ENCODE results near the gene IKBKE. TPM values are rescaled to one million over a fixed set of nuclear protein-coding genes. Genes with fewer than 3 reads are reported as not detected.

The IKBKE gene
- total and polyA plus RNA-seq, 2 donors (not counting 3 experiments of a cell fraction or from before 2014, with no cell fraction given), result 17.9 to 20.7 TPM

- Histone ChIP-seq H3K79me2 (ENCODE audit: control insufficient read depth, insufficient read depth, low read length) (no peaks in the 10 kb centered on the region), H3K9ac (replicated peaks; ENCODE audit: extremely low read depth, insufficient read depth, low read length) (no peak overlapping the region), H3K4me2 (ENCODE audit: insufficient read depth, low read length) (no peak overlapping the region), H3K9me3 (replicated peaks; ENCODE audit: control insufficient read depth, insufficient read depth, low read length) (no peaks in the 10 kb centered on the region), H4K20me1 (replicated peaks; ENCODE audit: control insufficient read depth, extremely low read depth, insufficient read depth, low read length) (no peaks in the 10 kb centered on the region), H3K27me3 (ENCODE audit: control insufficient read depth in 2 of 2, insufficient read depth in 2 of 2, low read length in 2 of 2) (no peaks in the 10 kb centered on the region), H3K4me3 (replicated peaks in 1 of 3; ENCODE audit: insufficient read depth in 1 of 3, low read depth in 1 of 3, low read length in 3 of 3) (no peak overlapping the region), H2AFZ (ENCODE audit: low read depth, low read length) (no peak overlapping the region), H3K36me3 (ENCODE audit: control insufficient read depth in 2 of 2, extremely low read depth in 1 of 2, insufficient read depth in 2 of 2, low read length in 2 of 2) (peaks cover 14 to 43% of the 10 kb centered on the region in 2 experiments), H3K27ac (ENCODE audit: insufficient read depth, low read depth, low read length) (no peak overlapping the region), H3K4me1 (ENCODE audit: control insufficient read depth, extremely low read depth, insufficient read depth, low read length) (peaks cover 22% of the 10 kb centered on the region), H3K9me1 (replicated peaks; ENCODE audit: control insufficient read depth, extremely low read depth, insufficient read depth, low read length) (no peaks in the 10 kb centered on the region)
- ChIA-PET POLR2A (no interaction called here), CTCF (no interaction called here)
- dilution Hi-C loops (cut with MboI; ENCODE audit: extremely low pct_ligation_motif_present, low sequenced_read_pairs), result no loop called here
- intact Hi-C loops (cut with micrococcal nuclease), result no loop called here
- TF ChIP-seq MYC (IDR thresholded peaks at IDR 0.05; ENCODE audit: low read depth, low read length), result no peak
- TF ChIP-seq, protein P1, sequence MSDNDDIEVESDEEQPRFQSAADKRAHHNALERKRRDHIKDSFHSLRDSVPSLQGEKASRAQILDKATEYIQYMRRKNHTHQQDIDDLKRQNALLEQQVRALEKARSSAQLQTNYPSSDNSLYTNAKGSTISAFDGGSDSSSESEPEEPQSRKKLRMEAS (IDR thresholded peaks at IDR 0.05; ENCODE audit: insufficient read depth, insufficient read length), result no peak
- TF ChIP-seq EZH2 (IDR thresholded peaks at IDR 0.05; ENCODE audit: borderline replicate concordance, low read depth, low read length, severe bottlenecking), result no peak
- TF ChIP-seq, protein P2, sequence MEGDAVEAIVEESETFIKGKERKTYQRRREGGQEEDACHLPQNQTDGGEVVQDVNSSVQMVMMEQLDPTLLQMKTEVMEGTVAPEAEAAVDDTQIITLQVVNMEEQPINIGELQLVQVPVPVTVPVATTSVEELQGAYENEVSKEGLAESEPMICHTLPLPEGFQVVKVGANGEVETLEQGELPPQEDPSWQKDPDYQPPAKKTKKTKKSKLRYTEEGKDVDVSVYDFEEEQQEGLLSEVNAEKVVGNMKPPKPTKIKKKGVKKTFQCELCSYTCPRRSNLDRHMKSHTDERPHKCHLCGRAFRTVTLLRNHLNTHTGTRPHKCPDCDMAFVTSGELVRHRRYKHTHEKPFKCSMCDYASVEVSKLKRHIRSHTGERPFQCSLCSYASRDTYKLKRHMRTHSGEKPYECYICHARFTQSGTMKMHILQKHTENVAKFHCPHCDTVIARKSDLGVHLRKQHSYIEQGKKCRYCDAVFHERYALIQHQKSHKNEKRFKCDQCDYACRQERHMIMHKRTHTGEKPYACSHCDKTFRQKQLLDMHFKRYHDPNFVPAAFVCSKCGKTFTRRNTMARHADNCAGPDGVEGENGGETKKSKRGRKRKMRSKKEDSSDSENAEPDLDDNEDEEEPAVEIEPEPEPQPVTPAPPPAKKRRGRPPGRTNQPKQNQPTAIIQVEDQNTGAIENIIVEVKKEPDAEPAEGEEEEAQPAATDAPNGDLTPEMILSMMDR (IDR thresholded peaks at IDR 0.05; ENCODE audit: extremely low read depth in 1 of 2, insufficient read depth in 1 of 2, low read depth in 1 of 2, low read length in 2 of 2), result no peak
- TF ChIP-seq GATA2 (IDR thresholded peaks at IDR 0.05; ENCODE audit: insufficient read depth, insufficient read length, low read depth, low read length), result no peak
- TF ChIP-seq FOS (IDR thresholded peaks at IDR 0.05; ENCODE audit: borderline replicate concordance, insufficient read depth, low read length), result no peak
- TF ChIP-seq JUN (IDR thresholded peaks at IDR 0.05; ENCODE audit: borderline replicate concordance, insufficient read depth, insufficient read length, low read depth), result no peak
- TF ChIP-seq POLR2AphosphoS5 (IDR thresholded peaks at IDR 0.05; ENCODE audit: insufficient read depth, low read depth, low read length), result no peak
- no peak for TF ChIP-seq POLR2A (IDR thresholded peaks at IDR 0.05; ENCODE audit: low read depth, low read length)
- no TSS peak for BruUV-seq (replicated peaks)
- no peak for FAIRE-seq
- DNase-seq (ENCODE audit: low read depth, low spot score), result no peak
These were observed 21.8 kb upstream of the IKBKE start for GRCh38 chr1:206448471-206448870.

Data from endothelial cell of umbilical vein (primary cell).